CD4-positive, alpha-beta T cell treated with Interferon alpha-2 for 1 hour (primary cell): ENCODE results near the gene TECR.

Source experiments
- DNase-seq, 2 donors: peaks; one replicate each; pipeline ENCODE4 v3.0.0-alpha.2; 2020 to 2022

The TECR gene

DNA sequence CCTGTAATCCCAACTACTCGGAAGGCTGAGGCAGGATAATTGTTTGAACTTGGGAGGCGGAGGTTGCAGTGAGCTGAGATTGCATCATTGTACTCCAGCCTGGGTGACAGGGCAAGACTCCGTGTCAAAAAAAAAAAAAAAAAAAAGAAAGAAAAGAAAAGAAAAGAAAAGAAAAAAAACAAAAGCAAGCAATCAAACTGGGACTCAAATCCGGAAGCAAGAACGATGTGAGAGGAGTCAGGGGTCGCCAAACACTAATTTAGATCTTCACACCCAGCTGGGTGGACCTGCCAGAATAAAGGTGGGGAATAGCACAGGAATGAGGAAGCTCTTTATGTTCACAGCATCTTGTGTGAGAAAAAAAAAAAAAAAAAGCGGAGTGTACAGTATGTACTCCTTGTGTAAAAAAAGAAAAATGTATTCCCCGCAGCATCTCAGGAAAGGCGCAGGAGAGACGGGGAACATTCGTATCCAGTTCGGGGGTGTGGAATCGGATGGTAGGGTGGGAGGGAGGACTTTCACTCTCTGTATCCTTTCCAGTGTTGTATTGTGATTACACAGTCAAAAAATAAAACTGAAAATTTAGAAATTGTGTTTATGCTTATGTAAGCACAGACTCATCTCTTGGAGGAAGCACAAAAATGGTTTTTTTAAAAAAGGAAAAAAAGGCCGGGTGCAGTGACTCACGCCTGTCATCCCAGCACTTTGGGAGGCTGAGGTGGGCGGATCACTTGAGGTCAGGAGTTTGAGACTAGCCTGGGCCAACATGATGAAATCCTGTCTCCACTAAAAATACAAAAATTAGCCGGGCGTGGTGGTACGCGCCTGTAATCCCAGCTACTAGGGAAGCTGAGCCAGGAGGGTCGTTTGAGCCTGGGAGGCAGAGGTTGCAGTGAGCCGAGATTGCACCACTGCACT, 18.8 kb upstream of the TECR start:
- peak; percentile 31 to 44 for DNase-seq

DNA sequence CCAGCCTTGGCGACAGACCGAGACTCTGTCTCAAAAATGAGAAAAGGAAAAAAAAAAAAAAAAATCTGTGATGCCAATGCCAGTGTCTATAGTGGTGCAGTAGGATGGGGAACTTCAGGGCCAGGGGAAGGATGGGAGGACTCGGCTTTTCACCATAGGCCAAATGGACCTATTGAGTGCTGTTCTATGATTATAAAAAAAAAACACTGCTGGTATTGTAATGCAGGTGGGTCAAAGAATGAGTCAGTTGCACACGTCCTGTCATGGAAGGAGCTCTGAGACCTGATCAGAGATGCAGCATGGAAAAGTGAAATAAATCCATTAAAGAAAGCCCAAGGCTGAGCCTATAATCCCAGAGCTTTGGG, 18.2 kb upstream of the TECR start:
- peak in 1 of 2 donors; percentile 32 for DNase-seq

DNA sequence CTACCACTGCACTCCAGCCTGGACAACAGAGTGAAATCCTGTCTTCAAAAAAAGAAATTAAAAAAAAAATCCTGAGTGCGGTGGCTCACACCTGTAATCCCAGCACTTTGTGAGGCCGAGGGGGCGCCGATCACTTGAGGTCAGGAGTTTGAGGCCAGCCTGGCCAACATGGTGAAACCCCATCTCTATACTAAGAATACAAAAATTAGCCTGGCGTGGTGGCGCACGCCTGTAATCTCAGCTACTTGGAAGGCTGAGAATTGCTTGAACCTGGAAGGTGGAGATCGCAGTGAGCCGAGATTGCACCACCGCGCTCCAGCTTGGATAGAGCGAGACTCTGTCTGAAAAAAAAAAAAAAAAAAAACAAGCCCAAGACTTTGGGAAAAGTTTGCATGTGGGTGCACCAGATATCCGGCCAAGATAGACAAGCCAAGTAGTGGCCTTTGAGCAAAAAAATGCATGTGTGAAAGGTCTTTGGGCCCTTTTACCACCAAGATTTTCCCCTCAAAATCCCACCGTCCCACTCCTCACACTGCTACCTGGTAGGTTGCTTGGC, 16.9 kb upstream of the TECR start:
- peak in 1 of 2 donors; percentile 18 for DNase-seq

DNA sequence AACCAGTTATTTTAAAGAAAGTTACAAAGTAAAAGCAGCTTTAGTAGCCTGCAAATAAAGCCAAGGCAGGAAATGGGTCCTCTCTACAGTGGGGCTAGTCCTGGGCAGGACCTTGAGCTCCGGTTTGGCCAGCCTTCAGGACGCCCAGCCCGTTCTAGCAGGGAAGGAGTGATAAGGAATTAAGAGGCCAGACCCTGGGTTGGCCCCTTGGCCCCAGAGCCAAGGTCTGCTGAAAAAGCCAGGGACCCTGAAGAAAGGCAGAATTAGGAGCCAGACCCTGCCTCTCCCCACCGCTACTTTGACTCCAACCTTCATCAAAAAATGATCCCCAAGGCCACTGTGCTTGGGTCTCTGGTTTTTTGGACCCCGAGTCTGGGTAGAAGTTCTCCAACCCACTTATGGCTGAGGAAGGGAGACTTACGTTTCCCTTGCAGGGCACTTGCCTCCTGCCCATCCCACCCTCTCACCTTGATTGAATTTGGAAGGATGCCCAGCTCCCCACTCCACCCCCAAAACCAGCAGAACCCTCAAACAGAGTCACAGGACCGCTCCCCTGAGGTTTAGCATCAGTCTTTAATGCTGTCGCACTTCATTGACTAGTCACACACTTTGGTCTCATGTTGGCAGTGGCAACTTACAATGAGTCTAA, 15.1 kb upstream of the TECR start:
- DNase-seq: peak; percentile 25 to 38

DNA sequence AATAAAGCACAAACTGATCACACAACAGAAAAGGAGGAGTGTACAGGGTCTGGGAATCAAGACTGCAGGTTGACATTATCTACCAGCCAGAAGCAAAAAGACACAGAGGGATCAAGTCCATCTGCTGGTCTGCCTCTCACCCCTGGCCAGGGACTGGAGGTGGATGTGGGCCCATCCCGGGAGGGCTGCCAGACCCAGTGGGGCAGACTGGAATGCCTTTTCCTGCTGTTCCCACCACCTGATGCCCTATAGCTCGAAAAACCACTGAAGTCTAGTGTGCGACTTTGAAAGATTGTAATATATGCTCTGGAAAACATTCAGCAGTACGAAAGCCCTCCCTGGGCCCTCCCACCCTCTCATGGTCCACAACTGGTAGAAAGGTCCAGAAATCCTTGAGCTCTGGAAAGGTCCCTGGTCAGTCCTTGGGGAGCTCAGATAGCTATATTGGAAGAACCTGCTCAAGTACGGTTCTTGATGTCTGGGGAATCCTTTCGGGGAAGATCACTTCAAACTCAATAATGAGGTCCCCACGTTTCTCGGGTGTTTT, 13.8 kb upstream of the TECR start:
- peak in 1 of 2 donors; percentile 32 for DNase-seq

DNA sequence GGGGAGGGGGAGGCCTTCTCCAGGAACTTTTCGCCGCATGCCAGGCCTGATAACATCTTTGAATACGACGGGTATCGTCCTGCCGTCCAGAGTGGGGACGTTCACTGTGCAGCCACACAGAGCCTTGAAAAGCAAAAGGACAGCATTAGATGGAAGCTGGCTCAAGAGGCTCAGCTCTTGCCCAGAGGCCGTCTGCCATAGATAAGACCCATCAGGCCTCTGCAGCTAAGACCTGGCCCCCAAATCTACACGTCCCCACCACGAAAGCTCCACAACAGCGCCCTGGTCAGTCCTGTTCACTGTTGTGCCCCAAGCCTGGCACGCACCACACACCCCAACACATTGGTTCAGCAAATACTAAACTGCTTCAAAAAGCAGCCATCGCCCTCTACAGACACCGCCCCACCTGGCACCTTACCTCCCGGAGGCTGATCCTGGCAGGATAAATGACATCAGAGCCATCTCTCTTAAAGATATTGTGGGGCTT, 13.3 kb upstream of the TECR start:
- DNase-seq: peak in 1 of 2 donors; percentile 28

DNA sequence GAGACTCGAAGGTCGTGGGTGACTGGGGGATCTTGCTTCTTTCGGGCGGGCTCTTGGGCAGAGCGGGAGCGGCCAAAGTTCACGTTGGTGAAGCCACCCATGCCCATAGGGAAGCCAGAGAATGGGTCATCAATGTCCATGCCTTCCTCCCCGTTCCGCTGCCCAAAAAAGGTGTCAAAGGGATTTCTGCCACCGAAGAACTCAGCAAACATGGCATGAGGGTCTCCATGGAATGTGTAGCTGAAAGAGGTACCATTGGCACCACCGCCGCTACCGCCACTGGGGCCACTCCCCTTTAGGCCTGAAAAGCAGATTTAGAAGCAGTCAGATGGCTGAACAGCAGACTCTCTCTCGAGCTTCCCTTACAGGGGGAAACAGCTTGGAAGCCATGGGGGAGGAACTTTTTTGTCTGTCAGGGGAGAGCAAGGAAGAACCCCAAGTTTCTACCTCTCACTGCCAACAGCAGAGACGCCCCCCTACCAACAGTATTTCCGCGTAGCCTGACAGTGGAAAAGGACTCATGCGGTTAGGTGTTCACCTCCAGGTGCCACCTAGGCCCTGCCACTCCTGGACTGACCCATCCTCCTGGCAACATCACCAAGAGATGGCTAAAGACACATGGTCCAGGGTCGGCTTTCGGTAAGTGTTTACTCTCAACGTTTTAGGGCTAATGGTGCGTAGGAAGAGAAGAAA, 12.5 kb upstream of the TECR start:
- DNase-seq: peak; percentile 12 to 48

DNA sequence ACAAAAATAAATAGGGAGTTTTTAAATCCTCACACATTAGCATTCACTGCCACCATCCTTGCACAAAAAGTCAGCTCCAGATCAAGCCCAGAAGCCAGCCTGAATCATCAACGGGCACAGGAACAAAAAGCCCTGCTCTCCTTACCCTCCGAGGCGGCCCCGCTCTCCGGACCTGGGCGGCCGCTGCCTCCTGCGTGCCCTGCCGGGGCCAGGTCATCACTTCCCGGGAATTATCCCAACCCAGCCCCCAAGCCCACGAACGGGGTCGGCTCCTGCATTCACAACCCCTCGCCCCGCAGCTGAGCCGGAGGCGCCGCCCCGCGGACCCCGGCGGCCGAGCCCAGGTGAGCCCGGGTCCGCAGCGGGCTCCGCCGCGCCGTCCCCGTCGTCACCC, 12.0 kb upstream of the TECR start:
- no peak for DNase-seq

DNA sequence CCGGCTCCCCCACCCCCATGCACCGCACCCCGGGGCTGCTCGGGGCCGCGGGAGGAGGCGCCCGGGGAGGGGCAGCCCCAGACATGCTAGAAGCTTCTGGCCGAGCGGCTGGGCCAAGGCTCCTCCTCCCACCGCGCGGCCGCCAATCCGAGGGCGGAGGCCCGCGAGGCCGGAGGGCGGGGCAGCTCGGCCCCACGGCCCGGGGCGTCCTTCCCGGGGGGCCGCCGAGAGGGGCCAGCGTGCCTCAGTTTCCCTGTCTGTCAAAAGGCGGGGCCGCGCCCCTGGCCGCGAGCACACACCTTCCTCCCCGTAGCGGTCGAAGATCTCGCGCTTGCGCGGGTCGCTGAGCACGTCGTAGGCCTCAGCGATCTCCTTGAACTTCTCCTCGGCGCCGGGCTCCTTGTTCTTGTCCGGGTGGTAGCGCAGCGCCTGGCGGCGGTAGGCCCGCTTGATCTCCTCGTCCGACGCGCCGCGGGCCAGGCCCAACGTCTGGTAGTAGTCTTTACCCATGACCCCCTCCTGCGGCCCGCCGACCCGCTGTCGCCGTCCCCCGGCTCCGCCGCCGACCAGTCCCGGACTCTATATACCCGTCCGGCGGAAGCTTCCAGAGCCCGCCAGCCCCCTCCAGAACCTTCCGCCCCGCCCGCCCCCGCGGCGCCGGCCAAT, 11.4 kb upstream of the TECR start, which contains the start of gene DNAJB1:
DNAJB1 (minus strand) TSS at position 558 of the 666 bp plus-strand sequence; CDS start at position 510, 48 bp downstream.
- DNase-seq: peak; percentile 72 to 82

DNA sequence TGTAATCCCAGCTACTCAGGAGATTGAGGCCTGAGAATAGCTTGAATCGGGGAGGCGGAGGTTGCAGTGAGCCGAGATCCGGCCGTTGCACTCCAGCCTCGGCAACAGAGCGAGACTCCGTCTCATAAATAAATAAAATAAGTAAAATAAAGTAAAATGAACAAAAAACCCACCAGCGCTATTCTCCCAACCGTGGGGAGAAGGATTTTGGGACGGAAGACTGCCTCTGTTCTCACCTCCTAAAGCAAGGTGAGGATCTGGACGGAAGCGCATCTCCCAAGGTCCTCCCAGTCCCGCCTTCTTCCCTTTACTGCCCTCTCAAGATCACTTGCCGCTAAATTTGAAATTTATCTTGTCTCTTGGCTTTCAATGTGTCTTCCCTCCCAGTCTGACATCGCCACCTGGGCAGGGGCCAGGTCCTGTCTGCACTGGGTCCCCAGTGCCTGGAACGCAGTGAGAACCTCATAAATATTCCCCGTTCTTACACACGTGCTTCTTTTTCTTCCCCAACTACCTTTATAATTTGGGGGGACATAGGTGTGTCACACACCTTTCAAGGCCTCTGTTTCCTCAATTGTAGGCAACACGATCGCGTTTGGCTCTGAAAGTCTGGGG, 10.0 kb upstream of the TECR start:
- DNase-seq: no peak

DNA sequence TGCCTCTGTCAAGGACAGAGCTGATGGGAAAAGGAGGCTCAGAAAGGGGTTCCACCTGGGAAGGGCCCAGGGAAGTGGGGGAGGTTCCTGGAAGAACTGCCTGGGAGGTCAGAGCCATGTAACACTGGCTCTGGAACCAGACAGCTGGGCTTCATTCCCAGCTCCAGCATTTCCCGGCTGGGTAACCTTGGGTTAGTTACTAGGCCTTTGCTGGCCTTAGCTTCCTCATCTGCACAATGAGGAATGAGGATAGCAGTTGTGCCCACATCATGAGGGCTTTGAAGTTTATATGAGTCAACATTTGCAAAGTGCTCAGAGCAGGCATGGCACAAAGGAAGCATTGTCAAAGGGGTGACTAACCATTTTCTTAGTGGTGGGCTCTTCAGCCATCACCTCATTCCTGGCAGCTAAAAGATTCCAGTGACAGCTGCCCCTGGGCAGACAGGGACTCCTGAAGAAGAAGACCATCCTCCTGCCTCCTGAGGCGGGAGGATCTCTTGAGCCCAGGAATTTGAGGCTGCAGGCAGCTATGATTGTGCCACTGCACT, 9.5 kb upstream of the TECR start:
- no peak for DNase-seq

DNA sequence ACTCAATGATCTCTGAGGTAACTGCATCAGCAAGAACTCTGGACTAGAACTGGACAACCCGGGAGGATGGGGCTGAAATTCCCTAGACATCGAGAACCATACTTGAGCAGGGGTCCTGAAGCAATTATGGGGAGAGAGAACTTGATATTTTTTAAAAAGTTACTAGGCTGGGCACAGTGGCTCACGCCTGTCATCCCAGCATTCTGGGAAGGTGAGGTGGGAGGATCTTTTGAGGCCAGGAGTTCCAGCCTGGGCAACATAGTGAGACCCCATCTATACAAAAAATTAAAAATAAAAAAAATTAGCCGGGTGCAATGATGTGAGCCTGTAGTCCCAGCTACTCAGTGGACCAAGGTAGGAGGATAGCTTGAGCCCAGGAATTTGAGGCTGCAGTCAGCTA, 8.9 kb upstream of the TECR start:
- DNase-seq: no peak

DNA sequence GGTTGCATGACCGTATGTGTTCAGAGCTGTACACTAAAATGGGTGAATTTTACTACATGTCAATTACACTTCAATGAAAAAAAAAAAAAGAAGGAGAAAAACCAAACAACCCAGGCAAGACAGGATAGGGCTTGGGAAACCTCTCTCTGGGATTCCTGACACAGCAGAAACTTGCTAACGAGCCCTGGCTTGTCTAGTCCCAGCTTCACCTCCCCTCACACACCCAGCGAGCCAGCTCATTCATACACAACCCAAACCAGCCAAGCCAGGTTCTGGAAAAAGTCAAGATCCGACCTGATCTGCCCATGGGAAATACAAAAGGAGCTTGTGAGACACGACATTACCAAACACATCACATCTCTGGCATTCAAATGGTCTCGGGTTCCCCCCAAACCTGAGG, 3.7 kb upstream of the TECR start:
- no peak for DNase-seq

DNA sequence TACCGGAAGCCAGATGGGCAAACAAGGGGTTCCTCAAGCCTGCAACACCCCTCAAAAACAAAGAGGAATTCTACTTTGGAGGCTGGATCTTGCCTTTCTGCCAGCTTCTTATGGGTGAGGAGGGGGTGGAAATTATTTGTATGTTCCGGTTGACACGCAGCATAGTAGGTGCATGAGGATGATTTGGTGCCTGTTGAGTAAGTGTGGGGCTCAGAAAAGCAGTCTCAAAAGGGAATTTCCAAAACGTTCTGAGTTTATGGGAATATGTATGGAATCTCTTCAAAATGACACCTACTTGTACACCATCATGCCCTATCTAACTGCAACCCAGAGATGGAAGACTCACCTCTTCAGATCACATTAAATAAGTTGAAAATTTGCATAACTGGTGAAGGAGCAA, 3.0 kb upstream of the TECR start:
- DNase-seq: no peak

DNA sequence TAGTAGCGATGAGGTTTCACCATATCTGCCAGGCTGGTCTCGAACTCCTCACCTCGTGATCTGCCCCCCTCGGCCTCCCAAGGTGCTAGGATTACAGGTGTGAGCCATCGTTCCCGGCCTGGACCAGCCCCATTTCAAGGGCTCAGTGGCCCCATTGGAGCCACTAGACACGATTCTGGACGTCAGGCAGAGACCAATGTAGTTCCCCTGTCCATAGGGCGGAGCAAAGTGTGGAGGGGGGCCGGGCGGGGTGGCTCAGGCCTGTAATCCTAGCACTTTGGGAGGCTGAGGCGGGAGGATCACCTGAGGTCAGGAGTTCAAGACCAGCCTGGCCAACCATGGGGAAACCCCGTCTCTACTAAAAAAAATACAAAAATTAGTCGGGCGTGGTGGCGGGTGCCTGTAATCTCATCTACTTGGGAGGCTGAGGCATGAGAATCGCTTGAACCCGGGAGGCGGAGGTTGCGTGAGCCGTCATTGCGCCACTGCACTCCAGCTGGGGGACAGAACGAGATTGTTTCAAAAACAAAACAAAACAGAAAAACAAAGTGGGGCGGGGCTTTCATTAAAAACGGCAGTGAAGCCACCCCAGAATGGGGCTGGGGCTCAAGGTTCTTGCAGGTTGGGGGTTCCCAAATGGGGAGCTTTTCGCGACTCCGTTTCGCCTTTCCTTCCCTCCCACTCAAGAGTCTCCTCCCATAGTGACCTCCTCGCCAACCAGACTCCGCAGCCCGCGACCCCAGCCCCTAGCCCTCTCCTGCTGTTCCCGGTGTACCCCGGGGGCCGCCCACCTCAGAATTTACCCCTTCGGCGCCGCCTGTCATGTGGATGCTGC, 758 bp upstream of the TECR start:
- no peak for DNase-seq

DNA sequence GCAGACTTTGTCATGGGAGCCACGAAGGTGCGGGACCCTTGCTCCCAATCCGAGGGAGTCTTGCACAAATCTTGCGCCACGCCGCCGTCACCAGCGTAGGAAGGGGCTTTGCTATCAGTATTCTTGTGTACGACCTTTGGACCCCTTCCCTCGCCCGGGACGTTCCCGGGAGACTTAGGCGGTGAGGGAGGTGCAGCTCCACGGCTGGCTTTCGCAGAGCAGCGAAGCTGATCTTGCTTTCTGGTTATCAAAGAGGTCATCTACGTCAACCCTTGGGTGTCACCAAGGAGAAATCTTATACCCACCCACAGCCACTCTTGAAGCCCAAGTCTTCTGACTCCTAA, 583 bp downstream of the TECR start:
- peak; percentile 36 to 58 for DNase-seq

DNA sequence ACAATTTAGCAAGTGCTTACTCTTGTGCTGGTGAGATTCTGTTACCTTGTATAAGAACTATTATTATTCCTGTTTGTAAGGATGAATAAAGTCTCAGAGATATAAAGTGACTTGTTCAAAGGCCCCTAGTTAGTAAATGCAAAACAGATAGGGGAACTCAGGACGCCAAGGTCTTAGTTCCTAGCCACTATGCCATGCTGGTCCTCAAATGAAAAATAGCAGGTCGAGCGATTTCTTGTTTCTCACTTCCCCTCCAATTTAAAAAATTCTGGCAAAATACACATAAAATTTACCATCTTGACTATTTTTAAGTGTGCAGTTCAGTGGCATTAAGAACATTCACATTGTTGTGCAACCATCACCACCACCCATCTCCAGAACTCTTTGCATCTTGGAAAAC, 1.1 kb downstream of the TECR start:
- no peak for DNase-seq

DNA sequence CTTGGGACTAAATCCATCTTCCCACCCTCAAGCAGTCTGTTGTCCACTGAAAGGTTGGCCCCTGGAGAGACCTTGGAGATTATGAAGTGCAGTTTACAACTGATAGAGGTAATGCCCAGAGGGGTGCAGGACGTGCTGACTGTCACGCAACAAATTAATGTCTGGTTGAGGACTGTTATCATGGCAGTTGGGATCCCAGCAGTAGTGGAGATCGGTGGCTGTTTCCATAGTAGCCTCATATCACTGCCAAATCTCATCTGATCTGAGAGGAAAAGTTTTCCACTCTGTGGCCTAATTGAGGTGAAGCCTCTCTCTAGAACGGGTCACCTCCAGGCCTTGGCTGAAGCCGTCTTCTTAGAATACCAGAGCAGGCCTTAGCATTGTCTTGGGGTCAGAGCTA, 4.1 kb downstream of the TECR start:
- no peak for DNase-seq

DNA sequence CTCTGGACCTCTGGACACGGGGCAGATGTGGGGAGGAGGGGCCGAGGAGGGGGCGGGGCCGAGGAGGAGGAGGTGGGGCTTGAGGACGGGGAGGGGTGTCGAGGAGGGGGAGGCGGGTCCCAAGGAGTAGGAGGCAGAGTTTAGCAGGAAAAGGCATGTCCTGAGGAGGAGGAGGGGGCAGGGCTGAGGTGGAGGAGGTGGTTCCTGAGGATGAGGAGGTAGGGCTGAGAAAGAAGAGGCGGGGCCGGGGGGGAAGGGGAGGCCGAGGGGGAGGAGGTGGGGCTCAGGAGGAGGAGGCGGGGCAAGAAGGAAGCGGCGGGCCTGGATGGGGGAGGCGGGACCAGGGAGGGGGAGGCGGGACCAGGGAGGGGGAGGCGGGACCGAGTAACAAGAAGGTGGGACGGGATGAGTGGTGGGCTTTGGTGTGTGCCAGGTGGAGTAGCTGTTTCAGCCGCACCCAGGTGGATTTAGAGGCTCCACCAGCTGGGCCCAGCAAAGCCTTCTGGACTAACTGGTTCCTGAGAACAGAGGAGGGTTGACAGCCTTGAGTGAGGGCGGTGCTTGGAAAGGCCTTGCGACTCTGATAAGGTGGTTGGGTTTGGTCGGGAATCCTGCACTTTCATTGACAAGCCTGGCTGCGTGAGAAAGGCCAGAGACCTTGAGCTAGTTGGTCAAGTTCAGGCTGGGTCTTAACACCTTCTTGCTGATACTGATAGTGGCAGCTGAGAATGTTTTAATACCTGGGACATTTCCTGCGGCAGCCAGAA, 7.7 kb downstream of the TECR start:
- peak; percentile 58 to 67 for DNase-seq
